ENCODE data around the gene ATP8B4. TPM values are rescaled to one million over a fixed set of nuclear protein-coding genes. Genes with fewer than 3 reads are reported as not detected.
A peak's percentile ranks its signal among the peaks of the same experiment; 100 is the strongest.

The ATP8B4 gene
- total RNA-seq, 6 experiments from 2014 or later, result 0.31 to 1.6 (median 0.91) TPM

- H3K4me1 Mint-ChIP-seq (ENCODE audit: low read depth), result peaks cover 58% of the 10 kb centered on the region
- peaks cover 4% of the 10 kb centered on the region for H3K9me3 Mint-ChIP-seq
- no peaks in the 10 kb centered on the region for H3K27me3 Mint-ChIP-seq (ENCODE audit: insufficient read depth)
- H3K36me3 Mint-ChIP-seq (ENCODE audit: low read depth), result peaks cover 6% of the 10 kb centered on the region
- TF ChIP-seq CTCF (IDR thresholded peaks at IDR 0.05), result no peak
- no peak overlapping the region for H3K27ac Mint-ChIP-seq
- DNase-seq, result no peak
- no peak overlapping the region for H3K4me3 Mint-ChIP-seq
Observed at GRCh38 chr15:49905221-49905620, 213.8 kb downstream of the ATP8B4 start.

- H3K4me3 Mint-ChIP-seq, result no peak overlapping the region
- peaks cover 68% of the 10 kb centered on the region for H3K4me1 Mint-ChIP-seq (ENCODE audit: low read depth)
- peak overlapping the region; percentile 37 for H3K27ac Mint-ChIP-seq
- no peak for TF ChIP-seq CTCF (IDR thresholded peaks at IDR 0.05)
- no peaks in the 10 kb centered on the region for H3K27me3 Mint-ChIP-seq (ENCODE audit: insufficient read depth)
- peak; percentile 39 for DNase-seq
- H3K36me3 Mint-ChIP-seq (ENCODE audit: low read depth), result no peaks in the 10 kb centered on the region
- H3K9me3 Mint-ChIP-seq, result no peaks in the 10 kb centered on the region
Observed at GRCh38 chr15:49904296-49904695, 214.7 kb downstream of the ATP8B4 start.

- TF ChIP-seq CTCF (IDR thresholded peaks at IDR 0.05), result peak; percentile 24; the same call in 1 of the 2 replicates
- peaks cover 82% of the 10 kb centered on the region for H3K4me1 Mint-ChIP-seq (ENCODE audit: low read depth)
- peak overlapping the region; percentile 87 for H3K27ac Mint-ChIP-seq
- DNase-seq, result peak; percentile 41
- H3K27me3 Mint-ChIP-seq (ENCODE audit: insufficient read depth), result no peaks in the 10 kb centered on the region
- H3K36me3 Mint-ChIP-seq (ENCODE audit: low read depth), result no peaks in the 10 kb centered on the region
- H3K9me3 Mint-ChIP-seq, result no peaks in the 10 kb centered on the region
- H3K4me3 Mint-ChIP-seq, result peak overlapping the region; percentile 69
Observed at GRCh38 chr15:49902685-49903501, 216.1 kb downstream of the ATP8B4 start.

- Mint-ChIP-seq H3K36me3 (ENCODE audit: low read depth) (no peaks in the 10 kb centered on the region), H3K27me3 (ENCODE audit: insufficient read depth) (no peaks in the 10 kb centered on the region), H3K9me3 (no peaks in the 10 kb centered on the region), H3K4me3 (peak overlapping the region; percentile 69), H3K27ac (peak overlapping the region; percentile 87), H3K4me1 (ENCODE audit: low read depth) (peaks cover 81% of the 10 kb centered on the region)
- TF ChIP-seq CTCF (IDR thresholded peaks at IDR 0.05), result peak; percentile 76
- peak; percentile 50 for DNase-seq
Observed at GRCh38 chr15:49901996-49902684, 216.9 kb downstream of the ATP8B4 start.

GRCh38 chr15:49901321-49901720 lies 217.7 kb downstream of the ATP8B4 start:
- no peak for TF ChIP-seq CTCF (IDR thresholded peaks at IDR 0.05)
- no peak for DNase-seq
- H3K36me3 Mint-ChIP-seq (ENCODE audit: low read depth), result no peaks in the 10 kb centered on the region
- no peak overlapping the region for H3K4me3 Mint-ChIP-seq
- peak overlapping the region; percentile 15; the same call in 1 of the 2 replicates for H3K27ac Mint-ChIP-seq
- no peaks in the 10 kb centered on the region for H3K27me3 Mint-ChIP-seq (ENCODE audit: insufficient read depth)
- no peaks in the 10 kb centered on the region for H3K9me3 Mint-ChIP-seq
- H3K4me1 Mint-ChIP-seq (ENCODE audit: low read depth), result peaks cover 73% of the 10 kb centered on the region

Measured in HFFc6 (cell line).